Epithelial cell of esophagus (primary cell): ENCODE measurements around the gene HIC1.
A peak's percentile ranks its signal among the peaks of the same experiment; 100 is the strongest.
"Not testable (repeated sequence)": the region's sequence is repeated elsewhere in the genome, so short reads cannot be mapped to it uniquely, and the experiment has no call there.

ENCODE experiments used
- DNase-seq: peaks from one replicate; pipeline ENCODE4 v3.0.0; 2010; ENCODE audit warnings: low read depth
- H3K4me3 ChIP-seq: 2 replicates; pipeline ENCODE4 v1.5.1; 2011; ENCODE audit warnings: mild to moderate bottlenecking, low read length, control low read depth
- CTCF ChIP-seq: IDR thresholded peaks from 2 replicates; pipeline ENCODE4 v1.5.1; 2011; ENCODE audit warnings: low read depth, mild to moderate bottlenecking, low read length, control low read depth, inconsistent platforms; ENCODE audit not compliant: insufficient read depth; ENCODE audit errors: missing control alignments

HIC1 gene

DNA sequence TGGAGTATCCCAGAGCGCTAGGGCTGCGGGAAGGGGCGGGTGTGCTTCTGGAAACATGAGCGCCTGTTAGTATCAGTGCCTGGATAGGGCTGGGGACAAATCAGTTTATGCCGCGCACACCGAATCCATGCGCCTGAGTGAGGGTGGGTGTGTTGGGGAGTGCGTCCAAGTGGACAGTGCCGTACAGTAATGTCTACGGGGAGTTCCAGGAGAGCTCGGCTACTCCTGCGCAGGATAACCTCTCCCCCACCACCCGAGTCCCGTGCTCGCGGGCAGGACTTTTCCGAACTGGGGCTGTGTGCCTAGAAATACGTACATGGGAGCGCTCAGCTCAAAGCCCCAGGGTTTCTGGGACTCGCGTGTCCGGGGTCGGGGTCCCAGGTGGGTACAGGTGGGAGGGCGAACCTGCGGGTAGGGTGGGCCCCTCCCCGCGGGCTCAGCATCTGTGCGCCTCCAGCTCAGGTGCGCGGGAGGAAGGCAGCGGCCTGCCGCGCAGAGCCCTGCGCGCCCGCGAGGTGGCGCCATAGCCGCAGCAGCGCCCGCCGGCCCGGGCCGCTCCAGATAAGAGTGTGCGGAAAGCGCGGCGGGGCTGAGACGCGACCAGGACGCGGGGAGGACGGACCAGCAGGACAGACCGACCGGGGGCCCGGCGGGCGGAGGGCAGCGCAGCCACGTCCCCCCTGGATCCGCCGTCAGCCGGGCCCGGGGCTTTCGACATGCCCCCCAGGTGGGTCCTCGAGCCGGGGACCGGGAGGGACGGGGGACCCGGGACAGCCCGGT, at the start of gene HIC1:
TSS of gene HIC1 (plus strand) at position 592 of the 780 bp plus-strand sequence. CDS start 1,588 bp downstream, outside the sequence.
- DNase-seq, result peak; percentile 72
- TF ChIP-seq CTCF, result peak; percentile 34
- H3K4me3 ChIP-seq, result peak within 1 kb of the TSS; percentile 25

DNA sequence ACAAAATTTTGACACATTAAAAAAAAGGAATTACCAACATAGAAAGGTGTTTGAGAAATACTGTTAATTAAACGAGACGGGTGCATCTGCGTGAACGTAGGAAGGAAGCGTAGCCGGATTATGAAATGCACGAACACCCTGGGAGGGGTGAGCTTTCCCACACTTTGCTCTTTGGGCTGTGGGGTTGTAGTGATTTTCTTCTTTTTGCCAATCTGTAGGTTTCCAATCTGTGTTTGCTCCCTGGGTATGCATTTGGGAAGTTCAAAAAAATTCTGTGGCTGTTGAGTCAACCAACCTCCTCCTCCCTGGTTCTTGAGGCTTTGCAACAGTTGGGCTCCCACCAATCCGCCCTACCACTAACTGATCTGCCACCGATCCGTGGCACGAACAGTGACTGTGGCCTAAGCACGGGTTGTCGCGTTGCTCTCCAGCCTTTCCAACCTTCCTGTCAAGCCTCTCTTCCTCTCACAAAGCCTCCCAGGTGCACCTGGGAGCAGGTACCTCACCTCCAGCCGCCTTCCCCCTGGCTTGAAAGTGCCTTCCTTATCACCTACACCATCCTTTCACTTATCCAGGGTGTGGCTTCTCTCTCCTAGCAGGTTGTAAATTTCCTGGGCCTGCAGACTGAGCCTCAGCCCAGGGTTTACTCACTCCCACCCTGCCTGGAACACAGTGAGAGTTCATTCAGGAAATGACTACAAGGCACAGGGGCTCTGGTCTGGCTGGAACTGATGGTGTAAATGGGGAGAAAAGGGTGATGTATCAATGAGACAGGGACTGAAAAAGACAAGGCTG, 46.4 kb upstream of the HIC1 start:
- H3K4me3 ChIP-seq, result no peak overlapping the region
- TF ChIP-seq CTCF, result no peak
- no peak for DNase-seq

DNA sequence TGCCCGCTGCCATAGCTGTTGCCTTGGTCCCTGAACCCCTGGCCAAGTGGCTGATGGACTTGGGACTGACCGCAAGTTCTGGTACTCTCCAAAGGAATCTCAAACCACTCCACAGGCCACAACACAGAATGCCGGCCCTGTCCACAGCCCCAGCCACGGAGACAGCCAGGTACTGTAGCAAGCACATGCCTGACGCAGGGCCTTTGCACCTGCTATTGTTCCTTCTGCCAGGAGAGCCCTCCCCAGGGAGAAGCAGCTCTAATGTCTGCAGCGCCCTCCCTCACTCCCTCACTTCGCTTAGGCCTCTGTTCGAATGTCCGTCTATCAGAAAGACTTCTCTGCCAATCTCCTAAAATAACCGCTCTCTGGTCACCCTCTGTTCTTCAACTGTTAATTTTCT, 45.2 kb upstream of the HIC1 start:
- H3K4me3 ChIP-seq, result no peak overlapping the region
- no peak for DNase-seq
- no peak for TF ChIP-seq CTCF

- no peak overlapping the region for H3K4me3 ChIP-seq
- DNase-seq, result peak; percentile 79
- TF ChIP-seq CTCF, result no peak
These were observed 43.2 kb upstream of the HIC1 start for GRCh38 chr17:2011411-2012371.

- TF ChIP-seq CTCF, result no peak
- no peak for DNase-seq
- H3K4me3 ChIP-seq, result no peak overlapping the region
These were observed 42.4 kb upstream of the HIC1 start for GRCh38 chr17:2012499-2012898.

DNA sequence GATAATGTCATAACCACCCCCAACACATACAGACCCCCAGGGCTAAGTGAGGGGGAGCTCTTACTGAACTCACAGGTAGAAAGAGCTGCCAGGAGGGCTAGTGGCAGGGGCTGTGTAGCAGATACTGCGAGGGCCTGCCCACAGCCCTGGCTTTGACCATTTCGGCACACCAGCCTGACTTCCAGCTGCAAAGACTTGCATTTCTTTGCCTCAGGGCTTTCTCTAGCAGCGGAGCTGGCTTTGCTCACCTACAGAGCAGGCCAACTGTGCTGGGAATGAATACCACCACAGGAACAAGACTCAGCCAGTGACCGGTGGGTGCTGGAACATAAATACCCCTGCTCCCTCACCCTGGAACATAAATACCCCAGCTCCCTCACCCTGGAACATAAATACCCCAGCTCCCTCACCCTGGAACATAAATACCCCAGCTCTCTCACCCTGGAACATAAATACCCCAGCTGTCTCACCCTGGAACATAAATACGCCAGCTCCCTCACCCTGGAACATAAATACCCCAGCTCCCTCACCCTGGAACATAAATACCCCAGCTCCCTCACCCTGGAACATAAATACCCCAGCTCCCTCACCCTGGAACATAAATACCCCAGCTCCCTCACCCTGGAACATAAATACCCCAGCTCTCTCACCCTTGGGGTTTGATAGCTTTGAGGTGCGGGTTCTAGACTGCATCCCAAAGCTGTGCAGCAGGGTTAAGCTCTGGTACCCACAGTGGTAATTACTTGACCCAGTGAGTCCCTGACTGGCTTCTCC, 41.5 kb upstream of the HIC1 start:
- DNase-seq, result peak; percentile 52
- H3K4me3 ChIP-seq, result not testable (repeated sequence)
